ENCODE results near the gene MED27. TPM values are rescaled to one million over a fixed set of nuclear protein-coding genes. Genes with fewer than 3 reads are reported as not detected.
A peak's percentile ranks its signal among the peaks of the same experiment; 100 is the strongest.

Gene MED27
- total and polyA plus RNA-seq, 2 of the 8 experiments (the other 6 are each of a cell fraction or from before 2014, with no cell fraction given): 29.9 to 56.5 TPM

DNA sequence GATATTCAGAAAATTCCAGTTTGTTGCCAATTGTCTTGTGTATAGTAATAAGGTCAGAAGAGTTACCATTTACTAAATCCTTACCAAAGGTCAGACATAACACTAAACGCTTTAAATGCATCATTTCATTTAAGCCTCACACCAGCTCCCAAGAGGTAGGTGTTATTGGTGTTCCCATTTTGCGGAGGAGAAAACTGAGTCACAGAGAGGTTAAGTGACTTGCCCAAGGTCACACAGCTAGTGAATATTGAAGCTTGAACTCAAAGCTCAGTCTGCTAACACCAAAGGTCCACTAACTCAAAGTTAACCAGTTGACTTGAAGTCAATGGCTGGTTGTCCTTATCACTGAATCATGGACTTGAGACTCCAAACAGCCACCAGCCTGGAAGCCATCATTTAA is 41.4 kb upstream of the MED27 start:
- H3K36me3 ChIP-seq (ENCODE audit: control insufficient read depth in 2 of 4, insufficient read depth in 4 of 4, low read length in 3 of 4): no peaks in the 10 kb centered on the region
- H3K23ac ChIP-seq (ENCODE audit: insufficient read length): no peak overlapping the region
- H3K18ac ChIP-seq (ENCODE audit: extremely low read depth, low read length): no peak overlapping the region
- ChIA-PET CTCF (ENCODE audit: partially characterized antibody) (interaction anchor here (0.6 to 1.9 kb wide), 4 partner anchors 96 to 249 kb away, joined by 3 to 5 read pairs (median 4); no protein-coding TSS in a partner anchor), POLR2A (ENCODE audit: partially characterized antibody) (no interaction called here)
- H3K23me2 ChIP-seq (ENCODE audit: low read depth, low read length): no peaks in the 10 kb centered on the region
- H2BK15ac ChIP-seq (ENCODE audit: low read length): no peak overlapping the region
- TF ChIP-seq ASH2L (IDR thresholded peaks at IDR 0.05; ENCODE audit: low read length) (no peak), YY1 (IDR thresholded peaks at IDR 0.05; ENCODE audit: low read depth, low read length) (no peak), POLR2AphosphoS5 (IDR thresholded peaks at IDR 0.05; ENCODE audit: low read depth, low read length) (no peak), KDM1A (IDR thresholded peaks at IDR 0.05; ENCODE audit: borderline replicate concordance, low read length) (peak; percentile 87)
- H3K56ac ChIP-seq (replicated peaks; ENCODE audit: insufficient read length, low read depth, low read length): no peak overlapping the region
- H3K4me2 ChIP-seq (ENCODE audit: insufficient read depth in 1 of 2, low read depth in 2 of 2, low read length in 2 of 2): no peak overlapping the region
- no peak overlapping the region for H2BK5ac ChIP-seq (ENCODE audit: low read depth, low read length)
- no peak overlapping the region for H3K9ac ChIP-seq (replicated peaks in 1 of 4; ENCODE audit: extremely low read depth in 1 of 4, low read depth in 3 of 4, low read length in 3 of 4)
- no peak overlapping the region for H3K4ac ChIP-seq (replicated peaks; ENCODE audit: insufficient read length, low read depth, low read length)
- no peak overlapping the region for H2BK12ac ChIP-seq (ENCODE audit: low read depth, low read length)
- no peak overlapping the region for H4K91ac ChIP-seq (replicated peaks; ENCODE audit: insufficient read length, low read length)
- no peaks in the 10 kb centered on the region for H3K79me1 ChIP-seq (ENCODE audit: low read depth, low read length)
- no peak overlapping the region for H4K5ac ChIP-seq (ENCODE audit: insufficient read length, low read depth, low read length)
- no peak overlapping the region for H3K14ac ChIP-seq (ENCODE audit: insufficient read length)
- no peaks in the 10 kb centered on the region; a peak in 1 of 7 replicates for H3K27me3 ChIP-seq (replicated peaks in 1 of 4; ENCODE audit: control insufficient read depth in 3 of 4, extremely low read depth in 1 of 4, insufficient read depth in 3 of 4, low read length in 3 of 4)
- no peak overlapping the region for H3K4me3 ChIP-seq (ENCODE audit: extremely low read depth in 1 of 4, insufficient read depth in 2 of 4, low read depth in 3 of 4, low read length in 4 of 4)
- no peak overlapping the region for H2AFZ ChIP-seq (ENCODE audit: low read length)
- no peak overlapping the region for H3K27ac ChIP-seq (ENCODE audit: low read depth, low read length)
- H3K9me3 ChIP-seq (ENCODE audit: insufficient read depth in 2 of 2, low read depth in 1 of 2, low read length in 1 of 2): no peaks in the 10 kb centered on the region
- peaks cover 11 to 17% (median 14%) of the 10 kb centered on the region in 4 experiments for H3K4me1 ChIP-seq (replicated peaks in 1 of 4; ENCODE audit: control insufficient read depth in 3 of 4, insufficient read depth in 4 of 4, low read length in 3 of 4)
- no peak overlapping the region for H2AK5ac ChIP-seq (ENCODE audit: low read depth, low read length)
- no peak overlapping the region for H2BK20ac ChIP-seq (ENCODE audit: low read length)
- H4K20me1 ChIP-seq (replicated peaks in 1 of 2; ENCODE audit: control insufficient read depth in 1 of 2, insufficient read depth in 2 of 2, low read length in 2 of 2): no peaks in the 10 kb centered on the region
- FAIRE-seq (no peak), DNase-seq (ENCODE audit: low read depth in 1 of 2, low spot score in 2 of 2) (no peak)
- H2BK120ac ChIP-seq (replicated peaks; ENCODE audit: low read depth, low read length): no peak overlapping the region
- WGBS, 2 experiments (ENCODE audit: extremely low coverage in 1 of 2, insufficient coverage in 1 of 2, insufficient read length in 1 of 2, insufficient replicate concordance in 2 of 2, low coverage in 1 of 2, low lambda C conversion rate in 2 of 2, missing lambda C conversion rate in 1 of 2): 89% methylated on average over 2 of the region's 2 CpGs; no CpG with 5 or more reads in 1 of the 2 experiments
- H3K79me2 ChIP-seq (ENCODE audit: control insufficient read depth in 1 of 2, insufficient read depth in 2 of 2, low read length in 2 of 2): no peaks in the 10 kb centered on the region
- H4K8ac ChIP-seq (ENCODE audit: extremely low read depth, insufficient read depth, low read length): no peak overlapping the region
